Erythroblast (primary cell): ENCODE measurements around the gene SLC6A17.

ENCODE experiments used
- GATA1 ChIP-seq: IDR thresholded peaks from 2 replicates; pipeline ENCODE4 v1.6.1; 2011; ENCODE audit warnings: low read depth, mild to moderate bottlenecking, control low read depth, low read length, moderate library complexity
- POLR2A ChIP-seq: IDR thresholded peaks from 2 replicates; pipeline ENCODE4 v1.6.1; 2011; ENCODE audit warnings: mild to moderate bottlenecking, low read length

DNA sequence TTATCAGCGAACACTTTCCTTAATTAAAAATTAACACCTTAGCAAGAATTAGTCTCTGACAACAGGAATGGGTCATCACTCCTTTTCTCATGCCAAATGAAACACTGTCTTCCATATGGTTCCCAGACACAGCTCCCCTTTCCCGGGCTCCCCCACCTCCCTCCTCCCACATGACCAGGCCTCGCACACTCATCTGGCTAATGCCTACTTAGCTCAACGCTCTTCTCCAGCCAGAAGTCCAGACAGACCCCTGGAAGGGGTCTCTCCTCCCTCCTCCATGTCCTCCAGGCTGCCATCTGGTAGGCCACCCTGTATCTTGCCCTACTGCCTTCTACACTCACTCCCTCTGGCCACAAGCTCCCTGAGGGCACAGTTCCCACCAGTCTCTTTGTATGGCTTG, 99.7 kb downstream of the SLC6A17 start:
- TF ChIP-seq POLR2A = no peak
- no peak for TF ChIP-seq GATA1
